ENCODE data around the gene IL4R.

GRCh38 chr16:27370318-27370717, 56.5 kb downstream of the IL4R start:
- TF ChIP-seq ZNF274 (IDR thresholded peaks at IDR 0.05; ENCODE audit: low read depth, low read length) (no peak), POLR2A (IDR thresholded peaks at IDR 0.05; ENCODE audit: borderline replicate concordance, extremely low read depth, insufficient read depth, insufficient read length) (no peak), EZH2 (IDR thresholded peaks at IDR 0.05) (no peak), CTCF (IDR thresholded peaks at IDR 0.05 in 2 of 3, conservative IDR thresholded peaks at IDR 0.05 in 1 of 3; ENCODE audit: borderline replicate concordance in 1 of 3, insufficient read depth in 1 of 3, low read depth in 2 of 3, low read length in 2 of 3) (no peak), FOSL1 (IDR thresholded peaks at IDR 0.05; ENCODE audit: low read depth) (no peak), POLR2AphosphoS5 (IDR thresholded peaks at IDR 0.05; ENCODE audit: low read depth, low read length) (no peak), SRF (IDR thresholded peaks at IDR 0.05; ENCODE audit: low read depth) (no peak), RAD21 (IDR thresholded peaks at IDR 0.05; ENCODE audit: low read depth) (no peak), REST (IDR thresholded peaks at IDR 0.05; ENCODE audit: low read depth) (no peak)
